ENCODE results near the gene P2RY12. TPM values are rescaled to one million over a fixed set of nuclear protein-coding genes. Genes with fewer than 3 reads are reported as not detected.

P2RY12 gene
- total and polyA plus RNA-seq, 12 donors, result 0.37 to 13.2 (median 2.6) TPM

DNA sequence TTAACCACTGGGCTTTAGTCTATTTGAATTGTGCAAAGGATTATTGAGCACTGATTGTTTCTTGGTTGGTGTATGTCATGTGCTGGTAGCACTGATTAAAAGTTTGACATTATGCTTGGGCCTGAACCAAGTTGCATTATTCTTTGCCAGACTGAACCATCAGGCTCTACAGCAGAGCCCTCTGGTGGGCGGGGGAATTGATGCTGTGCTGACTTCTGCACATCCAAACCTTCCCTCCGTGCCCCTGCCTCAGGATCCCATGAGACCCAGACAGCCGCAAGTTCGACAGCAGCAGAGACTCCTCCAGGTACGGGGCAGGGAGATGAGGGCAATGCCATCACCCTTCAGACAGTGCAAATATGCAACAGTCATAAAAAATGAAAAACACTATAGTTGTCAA lies 28.4 kb upstream of the P2RY12 start:
- Histone ChIP-seq H3K27ac (no peak overlapping the region), H3K9me3 (replicated peaks in 1 of 3) (no peaks in the 10 kb centered on the region), H3K27me3 (no peaks in the 10 kb centered on the region), H3K4me1 (replicated peaks in 1 of 2) (no peaks in the 10 kb centered on the region), H3K4me3 (no peak overlapping the region), H3K36me3 (replicated peaks in 1 of 2) (no peaks in the 10 kb centered on the region)
- TF ChIP-seq, protein P1, sequence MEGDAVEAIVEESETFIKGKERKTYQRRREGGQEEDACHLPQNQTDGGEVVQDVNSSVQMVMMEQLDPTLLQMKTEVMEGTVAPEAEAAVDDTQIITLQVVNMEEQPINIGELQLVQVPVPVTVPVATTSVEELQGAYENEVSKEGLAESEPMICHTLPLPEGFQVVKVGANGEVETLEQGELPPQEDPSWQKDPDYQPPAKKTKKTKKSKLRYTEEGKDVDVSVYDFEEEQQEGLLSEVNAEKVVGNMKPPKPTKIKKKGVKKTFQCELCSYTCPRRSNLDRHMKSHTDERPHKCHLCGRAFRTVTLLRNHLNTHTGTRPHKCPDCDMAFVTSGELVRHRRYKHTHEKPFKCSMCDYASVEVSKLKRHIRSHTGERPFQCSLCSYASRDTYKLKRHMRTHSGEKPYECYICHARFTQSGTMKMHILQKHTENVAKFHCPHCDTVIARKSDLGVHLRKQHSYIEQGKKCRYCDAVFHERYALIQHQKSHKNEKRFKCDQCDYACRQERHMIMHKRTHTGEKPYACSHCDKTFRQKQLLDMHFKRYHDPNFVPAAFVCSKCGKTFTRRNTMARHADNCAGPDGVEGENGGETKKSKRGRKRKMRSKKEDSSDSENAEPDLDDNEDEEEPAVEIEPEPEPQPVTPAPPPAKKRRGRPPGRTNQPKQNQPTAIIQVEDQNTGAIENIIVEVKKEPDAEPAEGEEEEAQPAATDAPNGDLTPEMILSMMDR (IDR thresholded peaks at IDR 0.05), result no peak
- intact Hi-C loops (cut with DNase I), result no loop called here
- 84 to 100% (median 93%) methylated on average over 3 to 5 of the region's 5 CpGs for WGBS, 4 donors
- DNase-seq, result no peak

DNA sequence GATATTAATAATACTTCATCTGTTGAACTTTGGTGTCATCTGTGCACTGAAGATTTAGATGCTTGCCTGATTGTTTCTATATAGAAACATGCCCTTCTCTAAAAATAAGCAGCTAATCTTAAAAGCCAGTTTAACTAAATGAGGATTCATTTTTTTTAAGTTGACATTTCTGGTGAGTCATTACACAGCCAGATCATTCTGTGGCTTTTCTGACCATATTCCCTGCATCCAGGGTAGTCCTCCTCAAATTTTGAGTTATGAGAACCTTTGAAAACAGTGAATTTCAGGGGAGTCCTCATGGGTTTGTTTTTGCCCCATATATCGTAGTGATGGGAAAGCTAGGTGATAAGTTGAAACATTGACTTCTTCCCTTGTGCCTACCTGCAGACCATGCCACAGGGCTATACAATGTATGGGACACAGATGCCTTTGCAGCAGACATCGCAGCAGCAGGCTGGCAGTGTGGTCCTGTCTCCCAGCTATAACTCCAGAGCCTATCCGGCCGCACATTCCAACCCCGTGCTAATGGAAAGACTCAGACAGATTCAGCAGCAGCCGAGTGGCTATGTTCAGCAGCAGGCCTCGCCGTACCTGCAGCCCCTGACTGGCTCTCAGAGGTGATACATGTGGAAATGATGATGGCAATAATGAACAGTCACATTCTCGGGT lies 26.5 kb upstream of the P2RY12 start:
- Histone ChIP-seq H3K4me3 (no peak overlapping the region), H3K27me3 (no peaks in the 10 kb centered on the region), H3K27ac (no peak overlapping the region), H3K4me1 (replicated peaks in 1 of 2) (no peaks in the 10 kb centered on the region), H3K9me3 (replicated peaks in 1 of 3) (no peaks in the 10 kb centered on the region), H3K36me3 (replicated peaks in 1 of 2) (no peaks in the 10 kb centered on the region)
- no peak for DNase-seq
- 90 to 96% (median 95%) methylated on average over 7 to 9 of the region's 9 CpGs for WGBS, 4 donors
- TF ChIP-seq, protein P1 (IDR thresholded peaks at IDR 0.05), result no peak
- no peak for TF ChIP-seq POLR2A (IDR thresholded peaks at IDR 0.05)
- intact Hi-C loops (cut with DNase I), result no loop called here

DNA sequence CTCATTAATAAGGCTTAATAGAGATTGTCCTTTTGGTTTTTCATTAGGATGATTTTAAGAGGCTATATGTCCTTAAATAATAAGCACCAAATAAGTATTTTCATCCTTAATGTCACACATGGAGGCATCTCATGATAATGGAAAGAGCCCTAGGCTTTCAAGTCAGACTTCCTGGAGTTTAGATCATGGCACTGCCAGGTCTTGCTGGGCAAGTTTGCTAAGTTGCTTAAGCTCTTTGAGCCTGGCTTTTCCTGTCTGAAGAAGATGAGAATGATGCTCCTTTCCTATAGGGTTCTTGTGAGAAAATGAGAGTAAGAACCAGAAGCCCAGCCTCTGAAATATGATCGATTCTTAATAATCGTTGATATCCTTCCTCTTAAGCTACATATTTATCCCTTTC lies 23.4 kb upstream of the P2RY12 start:
- Histone ChIP-seq H3K9me3 (replicated peaks in 1 of 3) (no peaks in the 10 kb centered on the region), H3K4me3 (no peak overlapping the region), H3K4me1 (replicated peaks in 1 of 2) (no peaks in the 10 kb centered on the region), H3K36me3 (replicated peaks in 1 of 2) (no peaks in the 10 kb centered on the region), H3K27ac (no peak overlapping the region), H3K27me3 (no peaks in the 10 kb centered on the region)
- DNase-seq, result no peak
- 94 to 99% (median 96%) methylated on average over 2 of the region's 2 CpGs for WGBS, 4 donors
- TF ChIP-seq, protein P1 (IDR thresholded peaks at IDR 0.05), result no peak
- TF ChIP-seq POLR2A (IDR thresholded peaks at IDR 0.05), result no peak
- intact Hi-C loops (cut with DNase I), result no loop called here

DNA sequence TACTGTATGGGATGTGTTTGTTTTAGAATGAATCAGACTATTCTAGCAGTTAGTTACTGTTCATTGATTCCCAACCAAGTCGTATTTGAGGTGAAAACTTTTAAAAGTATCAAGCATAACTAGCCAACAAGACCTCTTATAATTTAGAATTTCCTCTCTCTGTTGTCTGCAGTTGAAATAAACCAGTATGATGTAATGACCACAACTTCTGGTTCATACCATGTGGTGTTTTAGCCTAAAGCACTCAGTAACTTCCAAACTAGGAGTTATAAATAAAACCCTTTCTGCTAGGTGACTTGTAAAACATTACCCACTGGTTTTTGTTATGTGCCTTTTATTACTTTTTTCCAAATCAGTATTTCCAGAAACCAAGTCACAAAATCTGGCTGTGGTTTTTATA lies 19.8 kb upstream of the P2RY12 start:
- Histone ChIP-seq H3K9me3 (replicated peaks in 1 of 3) (no peaks in the 10 kb centered on the region), H3K36me3 (replicated peaks in 1 of 2) (no peaks in the 10 kb centered on the region), H3K4me1 (replicated peaks in 1 of 2) (no peaks in the 10 kb centered on the region), H3K4me3 (no peak overlapping the region), H3K27me3 (no peaks in the 10 kb centered on the region), H3K27ac (no peak overlapping the region)
- no peak for DNase-seq
- TF ChIP-seq POLR2A (IDR thresholded peaks at IDR 0.05), result no peak
- TF ChIP-seq, protein P1 (IDR thresholded peaks at IDR 0.05), result no peak
- 69 to 82% (median 73%) methylated on average over 1 of the region's 1 CpG for WGBS, 4 donors
- intact Hi-C loops (cut with DNase I), result no loop called here
